ENCODE results near the gene PTGIS.

GRCh38 chr20:49462626-49463025, 105.3 kb downstream of the PTGIS start:
- no peak for TF ChIP-seq EZH2 (IDR thresholded peaks at IDR 0.05; ENCODE audit: borderline replicate concordance, insufficient read depth, low read depth, low read length, poor library complexity, severe bottlenecking)
- TF ChIP-seq, protein P1, sequence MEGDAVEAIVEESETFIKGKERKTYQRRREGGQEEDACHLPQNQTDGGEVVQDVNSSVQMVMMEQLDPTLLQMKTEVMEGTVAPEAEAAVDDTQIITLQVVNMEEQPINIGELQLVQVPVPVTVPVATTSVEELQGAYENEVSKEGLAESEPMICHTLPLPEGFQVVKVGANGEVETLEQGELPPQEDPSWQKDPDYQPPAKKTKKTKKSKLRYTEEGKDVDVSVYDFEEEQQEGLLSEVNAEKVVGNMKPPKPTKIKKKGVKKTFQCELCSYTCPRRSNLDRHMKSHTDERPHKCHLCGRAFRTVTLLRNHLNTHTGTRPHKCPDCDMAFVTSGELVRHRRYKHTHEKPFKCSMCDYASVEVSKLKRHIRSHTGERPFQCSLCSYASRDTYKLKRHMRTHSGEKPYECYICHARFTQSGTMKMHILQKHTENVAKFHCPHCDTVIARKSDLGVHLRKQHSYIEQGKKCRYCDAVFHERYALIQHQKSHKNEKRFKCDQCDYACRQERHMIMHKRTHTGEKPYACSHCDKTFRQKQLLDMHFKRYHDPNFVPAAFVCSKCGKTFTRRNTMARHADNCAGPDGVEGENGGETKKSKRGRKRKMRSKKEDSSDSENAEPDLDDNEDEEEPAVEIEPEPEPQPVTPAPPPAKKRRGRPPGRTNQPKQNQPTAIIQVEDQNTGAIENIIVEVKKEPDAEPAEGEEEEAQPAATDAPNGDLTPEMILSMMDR (IDR thresholded peaks at IDR 0.05): no peak
